ENCODE data around the gene STK17B.
A peak's percentile ranks its signal among the peaks of the same experiment; 100 is the strongest.

STK17B gene

DNA sequence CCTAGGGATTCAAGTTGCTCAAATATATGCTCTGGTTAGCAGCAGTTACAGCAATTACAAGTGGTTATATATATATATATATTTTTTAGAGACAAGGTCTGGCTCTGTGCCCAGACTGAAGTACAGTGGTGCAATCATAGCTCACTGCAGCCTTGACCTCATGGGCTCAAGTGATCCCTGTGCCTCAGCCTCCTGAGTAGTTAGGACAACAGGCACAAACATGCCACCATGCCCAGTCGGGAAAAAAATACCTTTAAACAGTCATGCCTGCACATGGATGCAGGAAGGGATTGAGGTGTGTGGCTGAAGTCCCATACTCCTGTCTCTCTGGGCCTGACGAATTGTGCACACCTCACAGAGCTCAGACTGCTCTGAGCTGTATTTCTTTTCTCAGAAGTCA, 83.2 kb downstream of the STK17B start:
- Mint-ChIP-seq H3K4me1 (peaks cover 12% of the 10 kb centered on the region), H3K27me3 (no peaks in the 10 kb centered on the region), H3K9me3 (peaks cover 13% of the 10 kb centered on the region), H3K4me3 (no peak overlapping the region), H3K27ac (no peak overlapping the region), H3K36me3 (peaks cover 23% of the 10 kb centered on the region)
- no peak for ATAC-seq

GRCh38 chr2:196086517-196087368, 84.6 kb downstream of the STK17B start:
- Mint-ChIP-seq H3K36me3 (peaks cover 31% of the 10 kb centered on the region), H3K4me1 (peaks cover 21% of the 10 kb centered on the region), H3K4me3 (no peak overlapping the region), H3K27ac (peak overlapping the region; percentile 25), H3K9me3 (peaks cover 21% of the 10 kb centered on the region), H3K27me3 (no peaks in the 10 kb centered on the region)
- no peak for ATAC-seq

GRCh38 chr2:196083601-196084000, 87.8 kb downstream of the STK17B start:
- Mint-ChIP-seq H3K27me3 (no peaks in the 10 kb centered on the region), H3K27ac (no peak overlapping the region), H3K36me3 (peaks cover 32% of the 10 kb centered on the region), H3K4me1 (peaks cover 35% of the 10 kb centered on the region), H3K4me3 (no peak overlapping the region), H3K9me3 (peaks cover 18% of the 10 kb centered on the region)
- ATAC-seq = no peak
